ENCODE results near the gene SBK2.

SBK2 gene

DNA sequence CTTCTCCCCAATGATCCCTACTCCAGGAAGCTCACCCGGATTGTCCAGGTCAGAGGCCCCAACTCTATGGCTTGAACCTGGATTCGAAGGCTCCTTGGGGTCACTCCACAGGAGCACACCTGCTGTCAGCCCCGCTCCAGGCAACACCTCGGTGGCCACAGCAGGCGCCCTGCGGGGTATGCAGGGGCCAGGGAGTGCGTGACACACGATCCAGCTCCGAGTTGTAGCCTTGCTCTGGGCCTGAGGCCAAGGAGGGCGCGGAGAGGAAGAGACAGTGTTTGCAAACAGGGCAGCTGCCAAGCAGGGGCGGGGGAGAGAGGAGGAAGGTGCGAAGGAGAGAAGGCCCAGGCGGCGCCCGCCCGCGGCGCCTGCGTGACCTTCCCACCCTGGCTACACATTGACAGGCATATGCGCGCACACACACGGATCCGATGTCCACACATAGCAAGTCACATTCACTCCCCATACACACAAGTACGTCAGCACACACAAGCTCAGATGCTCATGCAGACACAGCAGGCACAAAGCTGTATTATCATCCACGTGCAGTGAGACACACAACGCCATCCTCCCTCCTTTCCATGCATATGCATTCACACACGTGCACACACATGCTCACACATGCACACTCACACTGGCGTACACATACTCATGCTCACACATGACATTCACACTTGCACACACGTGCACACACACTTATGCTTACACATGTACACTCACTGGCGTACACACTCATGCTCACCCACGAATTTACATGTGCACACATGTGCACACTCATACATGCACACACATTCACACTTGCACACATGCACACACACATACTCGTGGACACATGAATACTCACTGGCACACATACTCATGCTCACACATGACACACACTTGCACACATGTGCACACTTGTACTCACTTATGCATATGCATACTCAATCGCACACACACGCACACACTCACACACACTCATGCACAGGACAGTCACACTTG lies 10.4 kb downstream of the SBK2 start:
- TF ChIP-seq Cebpa-rat (IDR thresholded peaks at IDR 0.05): no peak
- Histone ChIP-seq H3K27me3 (no peaks in the 10 kb centered on the region), H3K27ac (no peak overlapping the region; the same call in 1 of the 2 replicates), H4K20me1 (no peaks in the 10 kb centered on the region), H3K9me3 (no peaks in the 10 kb centered on the region), H3K4me3 (no peak overlapping the region), H3K36me3 (no peaks in the 10 kb centered on the region), H3K4me1 (peaks cover 24% of the 10 kb centered on the region), H3K4me2 (no peak overlapping the region), H3K9ac (no peak overlapping the region)

DNA sequence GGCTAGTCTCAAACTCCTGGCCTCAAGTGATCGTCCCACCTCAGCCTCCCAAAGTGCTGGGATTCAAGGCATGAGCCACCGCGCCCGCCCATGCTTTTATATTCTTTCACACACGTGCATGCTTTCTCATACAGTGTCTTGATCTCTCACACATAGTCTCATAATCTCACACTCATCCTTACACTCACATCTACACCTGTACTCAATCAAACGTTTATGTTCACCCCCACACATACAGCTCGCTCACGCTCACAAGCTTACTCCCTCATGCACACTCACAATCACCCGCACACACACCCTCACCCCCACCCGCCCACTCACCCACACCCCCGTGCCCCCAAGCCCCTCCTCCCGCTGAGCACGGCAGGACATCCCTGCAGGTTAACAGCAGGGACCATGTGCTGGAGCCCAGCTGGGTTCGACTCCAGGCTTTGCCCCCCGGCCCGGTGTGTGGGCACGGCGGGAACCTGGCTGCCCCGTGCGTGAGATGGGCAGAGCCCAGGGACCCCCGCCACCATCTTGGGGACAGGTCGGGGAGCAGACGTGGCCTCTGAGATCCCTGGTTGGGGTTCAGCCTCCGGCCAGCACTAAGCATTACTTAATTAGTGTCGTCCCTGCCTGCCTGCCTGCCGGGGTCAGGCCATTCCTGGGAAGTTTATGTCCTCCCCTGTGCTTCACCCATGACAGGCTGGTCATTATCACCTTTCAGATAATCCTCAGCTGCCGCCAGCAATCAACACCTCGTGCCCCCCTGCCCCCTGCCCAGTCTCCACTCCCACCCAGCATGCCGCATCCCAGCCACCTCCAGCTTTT lies 11.4 kb downstream of the SBK2 start:
- Histone ChIP-seq H3K27me3 (no peaks in the 10 kb centered on the region), H3K9ac (no peak overlapping the region), H4K20me1 (no peaks in the 10 kb centered on the region), H3K36me3 (no peaks in the 10 kb centered on the region), H3K4me2 (no peak overlapping the region), H3K9me3 (no peaks in the 10 kb centered on the region), H3K4me1 (peaks cover 15% of the 10 kb centered on the region), H3K27ac (no peak overlapping the region), H3K4me3 (no peak overlapping the region)
- no peak for TF ChIP-seq Cebpa-rat (IDR thresholded peaks at IDR 0.05)

DNA sequence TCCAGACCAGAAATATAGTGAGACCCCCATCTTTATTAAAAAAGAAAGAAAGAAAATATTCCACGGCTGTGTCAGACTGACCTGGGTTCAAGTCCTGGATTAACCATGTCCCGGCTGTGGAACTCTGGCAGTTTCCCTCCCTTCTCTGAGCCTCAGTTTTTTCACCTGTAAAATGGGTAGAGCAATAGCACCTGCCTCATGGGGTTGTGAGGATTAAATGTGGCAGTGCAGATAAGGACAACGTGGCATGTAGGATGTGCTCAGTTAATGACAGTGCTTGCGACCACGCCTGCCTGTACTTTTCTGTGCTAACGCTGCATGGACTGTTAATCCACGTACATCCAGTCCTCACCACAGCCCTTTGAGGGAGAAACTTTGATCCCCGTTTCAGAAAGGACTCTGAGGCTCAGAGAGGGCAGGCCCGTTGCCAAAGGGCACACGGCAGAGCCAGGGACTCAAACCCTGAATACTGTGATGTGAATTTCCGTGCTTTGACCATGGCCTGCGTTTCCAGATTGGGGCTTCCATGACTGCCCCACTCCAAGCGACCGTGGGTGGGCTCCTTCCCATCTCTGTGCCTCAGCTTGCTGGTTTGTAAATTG lies 16.1 kb downstream of the SBK2 start:
- Histone ChIP-seq H4K20me1 (no peaks in the 10 kb centered on the region), H3K27me3 (no peaks in the 10 kb centered on the region), H3K27ac (no peak overlapping the region), H3K4me3 (no peak overlapping the region), H3K9ac (no peak overlapping the region), H3K4me2 (no peak overlapping the region), H3K4me1 (peaks cover 5% of the 10 kb centered on the region), H3K9me3 (no peaks in the 10 kb centered on the region), H3K36me3 (no peaks in the 10 kb centered on the region)
- no peak for TF ChIP-seq Cebpa-rat (IDR thresholded peaks at IDR 0.05)

DNA sequence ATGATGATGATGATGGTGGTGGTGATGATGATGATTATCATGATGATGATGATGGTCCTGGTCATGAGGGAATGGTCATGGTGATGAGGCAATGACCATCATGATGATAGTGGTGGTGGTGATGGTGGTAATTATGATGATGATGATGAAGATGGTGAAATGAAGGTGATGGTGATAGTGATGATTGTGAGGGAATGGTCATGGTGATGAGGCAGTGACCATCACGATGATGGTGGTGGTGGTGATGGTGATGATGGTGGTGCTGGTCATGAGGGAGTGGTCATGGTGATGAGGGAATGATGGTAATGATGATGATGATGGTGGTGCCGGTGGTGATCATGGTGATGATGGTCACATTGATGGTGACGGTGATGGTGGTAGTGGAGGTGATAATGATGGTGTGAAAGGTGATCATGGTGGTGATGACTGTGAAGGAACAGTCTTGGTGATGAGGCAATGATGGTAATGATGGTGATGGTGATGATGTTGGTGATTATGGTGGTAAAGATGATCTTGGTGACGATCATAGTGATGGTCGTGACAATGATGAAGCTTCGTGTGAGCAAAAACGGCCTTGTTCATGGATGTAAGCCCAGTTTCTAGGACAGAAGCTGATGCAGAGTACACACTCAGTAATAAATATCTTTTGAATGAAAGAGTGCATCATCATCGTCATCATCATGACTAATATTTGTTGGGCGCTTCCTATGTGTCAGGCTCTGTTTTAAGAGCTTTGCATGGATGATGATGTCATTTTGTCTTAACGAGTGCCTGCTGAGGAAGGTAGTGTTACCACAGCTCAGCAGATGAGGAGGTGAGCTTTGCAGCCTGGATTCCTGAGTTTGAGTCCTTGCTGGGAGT lies 17.3 kb downstream of the SBK2 start:
- TF ChIP-seq Cebpa-rat (IDR thresholded peaks at IDR 0.05): no peak
- H3K27me3 ChIP-seq: no peaks in the 10 kb centered on the region
- no peaks in the 10 kb centered on the region for H3K36me3 ChIP-seq
- no peak overlapping the region for H3K27ac ChIP-seq
- no peaks in the 10 kb centered on the region for H4K20me1 ChIP-seq
- no peak overlapping the region for H3K9ac ChIP-seq
- no peak overlapping the region for H3K4me2 ChIP-seq
- peaks cover 5% of the 10 kb centered on the region for H3K4me1 ChIP-seq
- H3K9me3 ChIP-seq: no peaks in the 10 kb centered on the region
- no peak overlapping the region for H3K4me3 ChIP-seq

DNA sequence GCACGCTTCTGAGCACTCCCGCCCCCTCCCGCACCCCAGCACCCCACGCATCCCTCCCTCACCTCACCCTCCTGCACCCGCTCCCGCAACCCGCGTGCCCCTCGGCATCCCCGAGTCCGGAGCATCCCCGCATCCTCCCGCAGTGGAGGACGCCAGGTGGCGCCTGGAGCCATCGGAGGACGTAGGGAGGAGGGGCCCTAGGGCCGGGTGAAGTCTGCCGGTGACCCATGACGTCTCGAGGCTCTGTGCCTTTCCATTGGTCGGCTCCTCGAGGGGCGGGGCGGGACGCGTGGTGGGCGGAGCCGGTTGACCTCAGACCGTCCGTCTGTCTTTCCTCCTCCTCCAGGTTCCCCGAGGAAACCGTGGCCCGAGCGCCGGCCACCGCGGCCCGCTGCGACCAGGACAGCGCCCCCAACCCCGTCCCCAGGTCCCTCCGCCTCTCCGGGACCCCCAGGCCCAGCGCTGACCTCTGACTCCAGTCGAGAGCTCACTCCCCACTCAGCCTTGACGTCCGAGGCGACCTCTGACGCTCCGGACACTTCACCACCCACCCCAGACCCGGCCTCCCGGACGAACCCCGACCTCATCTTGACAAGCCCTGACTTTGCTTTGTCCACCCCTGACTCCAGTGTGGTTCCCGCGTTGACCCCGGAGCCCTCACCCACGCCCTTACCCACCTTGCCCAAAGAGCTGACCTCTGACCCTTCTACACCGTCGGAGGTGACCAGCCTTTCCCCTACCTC lies 19.9 kb downstream of the SBK2 start:
- TF ChIP-seq Cebpa-rat (IDR thresholded peaks at IDR 0.05): no peak
- H4K20me1 ChIP-seq: no peaks in the 10 kb centered on the region
- H3K4me1 ChIP-seq: peaks cover 5% of the 10 kb centered on the region
- H3K4me2 ChIP-seq: peak overlapping the region; percentile 92
- H3K36me3 ChIP-seq: no peaks in the 10 kb centered on the region
- no peaks in the 10 kb centered on the region for H3K27me3 ChIP-seq
- H3K4me3 ChIP-seq: peak overlapping the region; percentile 66
- no peaks in the 10 kb centered on the region for H3K9me3 ChIP-seq
- H3K27ac ChIP-seq: peak overlapping the region; percentile 88
- peak overlapping the region; percentile 75 for H3K9ac ChIP-seq

DNA sequence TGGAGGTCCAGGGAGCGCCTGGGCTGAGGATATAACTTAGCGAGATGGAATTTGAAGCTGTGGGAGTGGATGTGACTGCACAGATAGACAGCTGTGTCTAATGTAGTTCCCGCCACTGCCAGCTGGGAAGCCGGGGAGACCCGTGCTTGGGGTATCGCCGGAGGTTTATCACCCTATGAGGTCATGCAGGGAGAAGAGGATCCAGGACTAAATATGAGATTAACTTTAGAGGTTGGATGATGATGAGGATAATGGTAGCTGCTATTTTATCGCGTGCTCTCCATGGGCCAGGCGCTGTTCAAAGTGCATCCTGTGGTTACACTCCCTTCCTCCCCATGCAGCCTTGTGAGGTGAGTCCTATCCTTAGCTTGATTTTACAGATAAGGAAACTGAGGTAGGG lies 28.8 kb downstream of the SBK2 start:
- Histone ChIP-seq H3K36me3 (no peaks in the 10 kb centered on the region), H3K9me3 (peaks cover 4% of the 10 kb centered on the region; the same call in 1 of the 2 replicates), H3K27me3 (no peaks in the 10 kb centered on the region), H3K4me3 (no peak overlapping the region), H4K20me1 (no peaks in the 10 kb centered on the region), H3K4me2 (peak overlapping the region; percentile 9; the same call in 1 of the 2 replicates), H3K4me1 (peaks cover 50% of the 10 kb centered on the region), H3K27ac (no peak overlapping the region), H3K9ac (no peak overlapping the region)
- no peak for TF ChIP-seq Cebpa-rat (IDR thresholded peaks at IDR 0.05)

DNA sequence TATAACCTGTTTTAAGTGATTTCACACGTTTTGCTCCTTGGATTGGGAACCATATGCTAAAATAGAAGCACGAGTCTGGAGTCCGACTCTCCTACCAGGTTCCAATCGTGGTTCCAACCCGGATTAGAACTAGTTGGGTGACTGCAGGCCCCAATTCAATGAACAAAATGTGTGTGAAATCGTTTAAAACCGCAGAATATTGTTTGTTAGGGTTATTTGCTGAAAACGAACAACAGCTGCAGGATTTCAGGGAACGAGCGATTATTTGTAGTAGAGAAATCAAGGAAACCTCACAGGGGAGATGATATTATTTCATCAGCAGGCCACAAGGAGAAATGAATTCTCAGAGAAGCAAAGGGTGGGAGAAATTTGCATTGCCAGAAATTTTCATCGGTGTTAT lies 32.0 kb downstream of the SBK2 start:
- H3K4me3 ChIP-seq: no peak overlapping the region
- H3K27me3 ChIP-seq: no peaks in the 10 kb centered on the region
- H3K36me3 ChIP-seq: no peaks in the 10 kb centered on the region
- no peaks in the 10 kb centered on the region for H4K20me1 ChIP-seq
- no peak overlapping the region for H3K4me2 ChIP-seq
- H3K9me3 ChIP-seq: peaks cover 4% of the 10 kb centered on the region; the same call in 1 of the 2 replicates
- no peak overlapping the region for H3K27ac ChIP-seq
- H3K4me1 ChIP-seq: peaks cover 38% of the 10 kb centered on the region
- no peak overlapping the region for H3K9ac ChIP-seq
- no peak for TF ChIP-seq Cebpa-rat (IDR thresholded peaks at IDR 0.05)

DNA sequence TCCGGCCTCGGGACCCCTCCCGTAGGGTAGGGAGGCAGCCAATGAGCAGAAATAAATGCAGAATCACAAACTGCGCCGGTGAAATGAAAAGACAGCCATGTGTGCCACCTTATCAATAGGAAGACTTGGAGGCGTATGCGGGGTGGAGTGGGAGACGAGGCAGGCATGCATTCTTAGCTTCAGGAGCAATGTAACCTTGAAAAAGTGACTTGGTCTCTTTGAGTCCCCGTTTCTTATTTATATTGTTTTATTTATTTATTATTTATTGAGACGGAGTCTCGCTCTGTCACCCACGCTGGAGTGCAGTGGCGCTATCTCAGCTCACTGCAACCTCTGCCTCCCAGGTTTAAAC lies 32.7 kb downstream of the SBK2 start:
- Histone ChIP-seq H3K27me3 (no peaks in the 10 kb centered on the region), H3K4me2 (peak overlapping the region; percentile 78), H3K27ac (peak overlapping the region; percentile 77), H3K9ac (peak overlapping the region; percentile 77), H3K4me3 (peak overlapping the region; percentile 65), H3K9me3 (peaks cover 4% of the 10 kb centered on the region; the same call in 1 of the 2 replicates), H3K36me3 (no peaks in the 10 kb centered on the region), H4K20me1 (no peaks in the 10 kb centered on the region), H3K4me1 (peaks cover 40% of the 10 kb centered on the region)
- no peak for TF ChIP-seq Cebpa-rat (IDR thresholded peaks at IDR 0.05)
